K562 (cell line): ENCODE data around the gene ZNF541. TPM values are rescaled to one million over a fixed set of nuclear protein-coding genes. Genes with fewer than 3 reads are reported as not detected.

Experiments used
- ADNP ChIP-seq: fragments of 200-800 bp; sonication (Bioruptor generic); IDR thresholded peaks from 2 replicates; pipeline ENCODE4 v1.6.1; 2016; ENCODE audit warnings: missing genetic modification characterization, missing compliant biosample characterization
- ARID3A ChIP-seq: IDR thresholded peaks from 2 replicates; pipeline ENCODE4 v1.6.1; 2012; ENCODE audit warnings: low read depth, low read length, improper control_type of control experiment, borderline replicate concordance
- BRD9 ChIP-seq: fragments of 450-650 bp; IDR thresholded peaks from 2 replicates; pipeline ENCODE4 v1.6.1; 2018; ENCODE audit warnings: low read depth; ENCODE audit not compliant: partially characterized antibody
- CBFA2T3 ChIP-seq: fragments of 450-650 bp; IDR thresholded peaks from 2 replicates; pipeline ENCODE4 v1.6.1; 2017
- CC2D1A ChIP-seq: fragments of 450-650 bp; IDR thresholded peaks from 2 replicates; pipeline ENCODE4 v1.6.1; 2017; ENCODE audit warnings: mild to moderate bottlenecking
- GTF2B ChIP-seq: IDR thresholded peaks from 2 replicates; pipeline ENCODE4 v1.6.1; 2011; ENCODE audit not compliant: insufficient read length; ENCODE audit errors: extremely low read depth
- KLF10 ChIP-seq: fragments of 250-450 bp; sonication (Bioruptor Pico); IDR thresholded peaks from 2 replicates; pipeline ENCODE4 v1.6.1; 2021; ENCODE audit warnings: matching md5 sums
- MAFG ChIP-seq: fragments of 450-650 bp; conservative IDR thresholded peaks from 2 replicates; pipeline ENCODE4 v1.6.1; 2016; ENCODE audit warnings: missing genetic modification characterization, missing compliant biosample characterization
- MAFK ChIP-seq: IDR thresholded peaks from 2 replicates; pipeline ENCODE4 v1.6.1; 2011; ENCODE audit warnings: low read length, improper control_type of control experiment
- MCM5 ChIP-seq: fragments of 450-650 bp; IDR thresholded peaks from 2 replicates; pipeline ENCODE4 v1.6.1; 2016; ENCODE audit warnings: low read depth
- MTA1 ChIP-seq: fragments of 450-650 bp; IDR thresholded peaks from 2 replicates; pipeline ENCODE4 v1.6.1; 2017; ENCODE audit warnings: borderline replicate concordance
- NCOA4 ChIP-seq: fragments of 450-650 bp; IDR thresholded peaks from 2 replicates; pipeline ENCODE4 v1.6.1; 2018; ENCODE audit warnings: mild to moderate bottlenecking; ENCODE audit not compliant: partially characterized antibody
- NFIC ChIP-seq: fragments of 450-650 bp; IDR thresholded peaks from 2 replicates; pipeline ENCODE4 v1.6.1; 2017; ENCODE audit warnings: mild to moderate bottlenecking, inconsistent platforms
- PHF20 ChIP-seq: fragments of 450-650 bp; IDR thresholded peaks from 2 replicates; pipeline ENCODE4 v1.6.1; 2018; ENCODE audit not compliant: partially characterized antibody
- POLR3G ChIP-seq: IDR thresholded peaks from 2 replicates; pipeline ENCODE4 v1.6.1; 2011; ENCODE audit not compliant: insufficient read length, insufficient replicate concordance; ENCODE audit errors: extremely low read depth
- SAFB2 ChIP-seq: fragments of 200-400 bp; formaldehyde crosslinking; IDR thresholded peaks from 2 replicates; pipeline ENCODE4 v1.6.1; 2018; ENCODE audit warnings: borderline replicate concordance, low read length, low read depth, moderate library complexity; ENCODE audit not compliant: severe bottlenecking
- SIRT6 ChIP-seq: IDR thresholded peaks from one replicate; pipeline ENCODE4 v1.6.1; 2012; ENCODE audit warnings: low read depth, mild to moderate bottlenecking, control low read depth, inconsistent platforms, low read length, moderate library complexity
- SMAD1 ChIP-seq: fragments of 150-350 bp; IDR thresholded peaks from 2 replicates; pipeline ENCODE4 v1.6.1; 2014; ENCODE audit warnings: low read length, low read depth; ENCODE audit not compliant: partially characterized antibody
- ZBTB12 ChIP-seq: fragments of 250-450 bp; sonication (Bioruptor Pico); IDR thresholded peaks from 2 replicates; pipeline ENCODE4 v1.4.0; 2020
- ZNF124 ChIP-seq: sonication (generic); formaldehyde crosslinking; IDR thresholded peaks from 2 replicates; pipeline ENCODE4 v1.8.1; 2022; ENCODE audit warnings: missing genetic modification reagents
- ZNF23 ChIP-seq: fragments of 250-450 bp; sonication (Bioruptor Pico); IDR thresholded peaks from 2 replicates; pipeline ENCODE4 v1.4.0; 2020; ENCODE audit warnings: mild to moderate bottlenecking
- ZNF316 ChIP-seq: fragments of 450-650 bp; IDR thresholded peaks from 2 replicates; pipeline ENCODE4 v1.6.1; 2016
- ZNF561 ChIP-seq: fragments of 450-650 bp; formaldehyde crosslinking; conservative IDR thresholded peaks from 2 replicates; pipeline ENCODE4 v1.4.0; 2020; ENCODE audit warnings: mild to moderate bottlenecking, moderate library complexity
- polyA plus RNA-seq, 8 experiments: library from polyadenylated mRNA; depleted of rRNA in 4 of 8; stranded (reverse) in 5 of 8; unstranded in 3 of 8; fragments of >200 nt; fragmentation: Nextera tagmentation in 2 of 8; fragmentation: Illumina TruSeq in 1 of 8; extraction: Ambion mirVana in 2 of 8; extraction: Trizol in 1 of 8; gene quantifications; 2 replicates each; pipeline versions ENCODE4 v1.2.1 to v1.2.3, GENCODE V29; 2011 to 2014; ENCODE audit warnings: inconsistent platforms in 1 of 8, missing spikeins in 1 of 8
- total RNA-seq, 7 experiments: library from RNA; depleted of rRNA in 6 of 7; stranded (reverse); fragments of >200 nt in 6 of 7; fragmentation: Illumina TruSeq in 2 of 7; extraction: Trizol in 2 of 7; gene quantifications; 2 replicates each; pipeline versions ENCODE4 v1.2.1 to v1.2.3, GENCODE V29; 2011 to 2021; ENCODE audit warnings: low replicate concordance in 1 of 7

The ZNF541 gene
- total and polyA plus RNA-seq, 9 of the 15 experiments (the other 6 are each of a cell fraction or from before 2014, with no cell fraction given) = 0.04 to 0.11 (median 0.05) TPM; not detected in 1

GRCh38 chr19:47603706-47604565, 31.0 kb upstream of the ZNF541 start (continued):
- TF ChIP-seq SMAD1 (no peak), MCM5 (no peak), BRD9 (no peak), MAFK (peak; percentile 10; the same call in 1 of the 2 replicates), SIRT6 (no peak), KLF10 (no peak), ZNF23 (CRISPR knock-in tag) (no peak), ADNP (tag) (0 out of 2 replicates have a peak, but pooled peaks have one; percentile 27), CC2D1A (no peak), ZNF124 (CRISPR knock-in tag) (no peak), CBFA2T3 (0 out of 2 replicates have a peak, but pooled peaks have one; percentile 10), GTF2B (no peak), ARID3A (no peak), MTA1 (no peak), NFIC (peak; percentile 42; the same call in 1 of the 2 replicates), MAFG (tag) (no peak), ZBTB12 (CRISPR knock-in tag) (no peak), PHF20 (peak; percentile 11), ZNF316 (no peak), NCOA4 (no peak), SAFB2 (no peak), ZNF561 (CRISPR knock-in tag) (no peak), POLR3G (no peak)
